Stomach (tissue), 9 donors: Measurements from ENCODE around the gene TRDMT1. TPM values are rescaled to one million over a fixed set of nuclear protein-coding genes. Genes with fewer than 3 reads are reported as not detected.

Experiments
- DNase-seq, 2 donors: peaks; one replicate each; pipeline versions ENCODE4 v3.0.0 to v3.0.0-alpha.2; 2013 to 2019
- H3K27ac ChIP-seq, 5 donors: fragments of 200-600 bp in 4 of 5; sonication (generic) in 4 of 5; one replicate each; pipeline ENCODE4 v1.5.1; 2013 to 2019; ENCODE audit warnings: mild to moderate bottlenecking in 1 of 5, moderate library complexity in 1 of 5
- H3K27me3 ChIP-seq, 3 donors: fragments of 200-600 bp; sonication (generic); one replicate each; pipeline ENCODE4 v1.5.1; 2017 to 2019; ENCODE audit warnings: mixed run types in 1 of 3
- H3K36me3 ChIP-seq, 4 donors: fragments of 200-600 bp; sonication (generic); 1 replicate in 3 of 4; 2 replicates in 1 of 4; pipeline ENCODE4 v1.5.1; 2016 to 2019
- H3K4me1 ChIP-seq, 4 donors: fragments of 200-600 bp; sonication (generic); one replicate each; pipeline ENCODE4 v1.5.1; 2016 to 2019
- H3K4me3 ChIP-seq, 4 donors: fragments of 200-600 bp; sonication (generic) in 3 of 4; one replicate each; pipeline ENCODE4 v1.5.1; 2016 to 2019; ENCODE audit warnings: mild to moderate bottlenecking in 1 of 4
- H3K9me3 ChIP-seq, 4 donors: fragments of 200-600 bp; sonication (generic); one replicate each; pipeline ENCODE4 v1.5.1; 2016 to 2019
- EP300 ChIP-seq: sonication (generic); formaldehyde crosslinking; IDR thresholded peaks from one replicate; pipeline ENCODE4 v1.6.1; 2017; ENCODE audit warnings: antibody characterized with exemption
- POLR2A ChIP-seq, 4 donors: fragments of 450-650 bp; IDR thresholded peaks; one replicate each; pipeline ENCODE4 v1.6.1; 2016; ENCODE audit warnings: antibody characterized with exemption in 4 of 4, control low read depth in 2 of 4, mild to moderate bottlenecking in 1 of 4, moderate library complexity in 1 of 4
- POLR2AphosphoS5 ChIP-seq, 3 donors: sonication (generic); formaldehyde crosslinking; IDR thresholded peaks; one replicate each; pipeline ENCODE4 v1.6.1; 2016; ENCODE audit warnings: antibody characterized with exemption in 3 of 3
- WGBS, 5 donors: extraction: QIAGEN DNeasy Blood & Tissue Kit in 3 of 5; methylation state at CpG; one replicate each; pipeline versions ENCODE4 v1.1.5 to v1.1.7; 2013 to 2018; 5-methylcytosine and 5-hydroxymethylcytosine counted together
- intact Hi-C: fragments of 100-400 bp; cut with DNase I; formaldehyde crosslinking; loops from one replicate; pipeline ENCODE4 v1.15.1; 2023; ENCODE audit warnings: low total_unique reads
- polyA plus RNA-seq, 3 donors: library from polyadenylated mRNA; stranded (reverse); fragments of 200-250 nt; gene quantifications; one replicate each; pipeline ENCODE4 v1.2.3, GENCODE V29; 2013
- total RNA-seq, 5 donors: library from RNA; depleted of rRNA; stranded (reverse); fragments of >200 nt; gene quantifications; one replicate each; pipeline versions ENCODE4 v1.1.0 to v1.2.3, GENCODE V29; 2014 to 2016
- TF ChIP-seq, protein P1 (sequence below), 7 experiments: fragments of 450-650 bp in 4 of 7; fragments of 200-600 bp in 3 of 7; sonication (generic) in 3 of 7; IDR thresholded peaks; one replicate each; pipeline ENCODE4 v1.5.1; 2016 to 2019; ENCODE audit warnings: antibody characterized with exemption in 7 of 7, control low read depth in 2 of 7, mild to moderate bottlenecking in 1 of 7
- donor health status: healthy with polysubstance abuse.
- donor health status: Bipolar disorder and iron deficiency.
- donor health status: healthy.

Gene TRDMT1
- total and polyA plus RNA-seq, 8 donors, result 1.4 to 44.9 (median 4.2) TPM

- TF ChIP-seq POLR2AphosphoS5 (IDR thresholded peaks at IDR 0.05) (no peak), EP300 (no peak), POLR2A (IDR thresholded peaks at IDR 0.05) (no peak)
- TF ChIP-seq, protein P1, sequence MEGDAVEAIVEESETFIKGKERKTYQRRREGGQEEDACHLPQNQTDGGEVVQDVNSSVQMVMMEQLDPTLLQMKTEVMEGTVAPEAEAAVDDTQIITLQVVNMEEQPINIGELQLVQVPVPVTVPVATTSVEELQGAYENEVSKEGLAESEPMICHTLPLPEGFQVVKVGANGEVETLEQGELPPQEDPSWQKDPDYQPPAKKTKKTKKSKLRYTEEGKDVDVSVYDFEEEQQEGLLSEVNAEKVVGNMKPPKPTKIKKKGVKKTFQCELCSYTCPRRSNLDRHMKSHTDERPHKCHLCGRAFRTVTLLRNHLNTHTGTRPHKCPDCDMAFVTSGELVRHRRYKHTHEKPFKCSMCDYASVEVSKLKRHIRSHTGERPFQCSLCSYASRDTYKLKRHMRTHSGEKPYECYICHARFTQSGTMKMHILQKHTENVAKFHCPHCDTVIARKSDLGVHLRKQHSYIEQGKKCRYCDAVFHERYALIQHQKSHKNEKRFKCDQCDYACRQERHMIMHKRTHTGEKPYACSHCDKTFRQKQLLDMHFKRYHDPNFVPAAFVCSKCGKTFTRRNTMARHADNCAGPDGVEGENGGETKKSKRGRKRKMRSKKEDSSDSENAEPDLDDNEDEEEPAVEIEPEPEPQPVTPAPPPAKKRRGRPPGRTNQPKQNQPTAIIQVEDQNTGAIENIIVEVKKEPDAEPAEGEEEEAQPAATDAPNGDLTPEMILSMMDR (IDR thresholded peaks at IDR 0.05), result no peak
- peak in 1 of 2 donors; percentile 46 for DNase-seq
- no peaks in the 10 kb centered on the region for H3K9me3 ChIP-seq
- intact Hi-C loops, result no loop called here
- H3K36me3 ChIP-seq, result no peaks in the 10 kb centered on the region
- H3K4me1 ChIP-seq, result peaks cover 7 to 26% (median 17%) of the 10 kb centered on the region in 4 donors
- H3K4me3 ChIP-seq, result peak overlapping the region; percentile 60 to 85 (median 76)
- no peaks in the 10 kb centered on the region for H3K27me3 ChIP-seq
- peak overlapping the region in 4 of 5 donors; percentile 91 to 98 (median 92) for H3K27ac ChIP-seq
- 5 to 15% (median 11%) methylated on average over 10 of the region's 10 CpGs for WGBS, 5 donors
Observed at GRCh38 chr10:17200001-17200911, 1.2 kb downstream of the TRDMT1 start.

DNA sequence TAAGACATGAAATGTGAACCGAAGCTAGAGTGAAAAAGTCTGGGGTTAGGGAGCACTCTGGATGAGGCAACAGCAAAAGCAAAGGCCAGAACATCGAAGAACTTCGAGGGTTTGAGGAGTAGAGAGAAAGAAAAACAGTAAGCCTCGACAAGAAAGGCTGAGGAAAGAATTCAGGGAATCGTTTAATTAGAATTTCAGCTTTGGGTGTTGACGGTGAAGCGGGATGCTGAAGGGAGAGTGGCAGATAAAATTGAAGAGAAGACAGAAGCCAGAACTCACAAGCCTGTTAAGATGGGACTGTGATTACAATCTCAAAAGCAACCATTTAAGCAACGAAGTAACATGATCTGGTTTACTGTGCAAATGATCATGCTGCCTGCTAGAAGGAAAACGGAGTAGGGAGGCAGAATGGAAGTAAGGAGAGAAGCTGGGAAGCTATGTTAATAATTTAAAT is 2.1 kb downstream of the TRDMT1 start:
- peak in 1 of 2 donors; percentile 26 for DNase-seq
- Histone ChIP-seq H3K9me3 (no peaks in the 10 kb centered on the region), H3K36me3 (no peaks in the 10 kb centered on the region), H3K4me1 (peaks cover 7 to 26% (median 17%) of the 10 kb centered on the region in 4 donors), H3K27ac (peak overlapping the region in 4 of 5 donors; percentile 91 to 98 (median 92)), H3K4me3 (peak overlapping the region in 3 of 4 donors; percentile 2 to 72 (median 60)), H3K27me3 (no peaks in the 10 kb centered on the region)
- 38 to 53% (median 51%) methylated on average over 9 of the region's 9 CpGs for WGBS, 5 donors
- no peak for TF ChIP-seq EP300
- no peak for TF ChIP-seq POLR2A (IDR thresholded peaks at IDR 0.05)
- no peak for TF ChIP-seq POLR2AphosphoS5 (IDR thresholded peaks at IDR 0.05)
- TF ChIP-seq, protein P1 (IDR thresholded peaks at IDR 0.05), result no peak
- intact Hi-C loops, result no loop called here

- no peaks in the 10 kb centered on the region for H3K9me3 ChIP-seq
- no peak for DNase-seq
- TF ChIP-seq POLR2AphosphoS5 (IDR thresholded peaks at IDR 0.05), result no peak
- no peak for TF ChIP-seq EP300
- no peak for TF ChIP-seq POLR2A (IDR thresholded peaks at IDR 0.05)
- TF ChIP-seq, protein P1 (IDR thresholded peaks at IDR 0.05), result no peak
- H3K4me1 ChIP-seq, result peaks cover 7 to 22% (median 11%) of the 10 kb centered on the region in 4 donors
- 59 to 81% (median 66%) methylated on average over 3 of the region's 3 CpGs for WGBS, 5 donors
- intact Hi-C loops, result no loop called here
- H3K27ac ChIP-seq, result no peak overlapping the region
- no peak overlapping the region for H3K4me3 ChIP-seq
- H3K36me3 ChIP-seq, result peaks cover 0 to 4% (median 0%) of the 10 kb centered on the region in 4 donors
- no peaks in the 10 kb centered on the region for H3K27me3 ChIP-seq
Observed at GRCh38 chr10:17196573-17196972, 4.9 kb downstream of the TRDMT1 start.

DNA sequence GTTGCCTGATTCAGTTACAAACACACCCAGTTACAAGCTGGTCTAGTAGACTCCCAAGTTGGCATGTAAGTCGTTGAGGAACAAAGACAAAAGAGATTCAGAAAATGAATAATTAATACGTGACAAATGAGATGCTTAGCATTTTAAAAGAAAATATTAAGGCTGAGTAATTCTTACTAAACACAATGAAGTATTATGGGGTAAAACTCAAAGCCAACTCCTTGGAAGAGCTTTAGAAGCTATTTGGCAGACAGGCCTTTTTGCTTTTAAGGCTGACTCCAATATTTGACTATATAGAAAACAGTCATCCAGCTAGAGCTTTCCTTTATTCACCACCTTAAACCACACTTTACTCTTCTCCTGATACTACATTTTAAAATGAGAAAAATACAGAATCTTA is 5.4 kb downstream of the TRDMT1 start:
- 51 to 80% (median 68%) methylated on average over 2 of the region's 2 CpGs for WGBS, 5 donors
- H3K9me3 ChIP-seq, result no peaks in the 10 kb centered on the region
- H3K36me3 ChIP-seq, result peaks cover 0 to 4% (median 0%) of the 10 kb centered on the region in 4 donors
- peak in 1 of 2 donors; percentile 50 for DNase-seq
- no peak overlapping the region for H3K4me3 ChIP-seq
- intact Hi-C loops, result no loop called here
- TF ChIP-seq, protein P1 (IDR thresholded peaks at IDR 0.05), result no peak
- TF ChIP-seq EP300 (no peak), POLR2AphosphoS5 (IDR thresholded peaks at IDR 0.05) (no peak), POLR2A (IDR thresholded peaks at IDR 0.05) (no peak)
- no peaks in the 10 kb centered on the region for H3K27me3 ChIP-seq
- no peak overlapping the region for H3K27ac ChIP-seq
- peaks cover 7 to 21% (median 10%) of the 10 kb centered on the region in 4 donors for H3K4me1 ChIP-seq
